SK-N-SH (cell line): ENCODE data around the gene AZU1. TPM values are rescaled to one million over a fixed set of nuclear protein-coding genes. Genes with fewer than 3 reads are reported as not detected.

Experiments used
- CTCF ChIA-PET: fragments of 300-600, 350-600 bp; formaldehyde crosslinking; extraction: SDS; loops from one replicate; lab custom pipeline; 2021; lab: Yijun Ruan, JAX
- POLR2A ChIA-PET: fragments of 350-600 bp; sonication (Branson Sonifier 250); formaldehyde crosslinking; extraction: SDS; loops from one replicate; lab custom pipeline; 2020; ENCODE audit warnings: antibody characterized with exemption, inconsistent platforms; lab: Yijun Ruan, JAX
- DNase-seq: peaks from one replicate; pipeline ENCODE4 v3.0.0; 2012
- H2AFZ ChIP-seq: fragments of 200-600 bp; sonication (generic); 2 replicates; pipeline ENCODE4 v1.8.1; 2016; ENCODE audit warnings: antibody characterized with exemption, mild to moderate bottlenecking, low read depth
- H3F3A ChIP-seq: fragments of 200-600 bp; sonication (generic); replicated peaks from 2 replicates; pipeline ENCODE3; 2016; ENCODE audit warnings: antibody characterized with exemption, mild to moderate bottlenecking; ENCODE audit not compliant: insufficient read depth
- H3K27ac ChIP-seq, 2 experiments: fragments of 200-500 bp in 1 of 2; fragments of 200-600 bp in 1 of 2; sonication (Bioruptor generic) in 1 of 2; sonication (generic), shearing (Covaris generic) in 1 of 2; 2 replicates each; pipeline versions ENCODE4 v1.5.1 to v1.6.1; 2014 to 2016; ENCODE audit warnings: low read depth in 2 of 2, inconsistent platforms in 1 of 2, low read length in 1 of 2, mild to moderate bottlenecking in 1 of 2, mixed read lengths in 1 of 2
- H3K27me3 ChIP-seq: fragments of 200-600 bp; sonication (generic), shearing (Covaris generic); 2 replicates; pipeline ENCODE4 v1.6.1; 2016; ENCODE audit warnings: mixed run types; ENCODE audit not compliant: insufficient read depth
- H3K36me3 ChIP-seq, 2 experiments: fragments of 200-500 bp in 1 of 2; fragments of 200-600 bp in 1 of 2; sonication (Bioruptor generic) in 1 of 2; sonication (generic) in 1 of 2; replicated peaks in 1 of 2; 2 replicates each; pipeline versions ENCODE3 to v1.5.1; 2014 to 2016; ENCODE audit warnings: low read length in 1 of 2, mild to moderate bottlenecking in 1 of 2; ENCODE audit not compliant: insufficient read depth in 2 of 2, control insufficient read depth in 1 of 2
- H3K4me1 ChIP-seq, 2 experiments: fragments of 200-500 bp in 1 of 2; fragments of 200-600 bp in 1 of 2; sonication (Bioruptor generic) in 1 of 2; sonication (generic), shearing (Covaris generic) in 1 of 2; 2 replicates each; pipeline versions ENCODE4 v1.5.1 to v1.6.1; 2014 to 2016; ENCODE audit warnings: low read depth in 1 of 2, low read length in 1 of 2, mixed run types in 1 of 2; ENCODE audit not compliant: insufficient read depth in 2 of 2, control insufficient read depth in 1 of 2
- H3K4me2 ChIP-seq: fragments of 200-600 bp; sonication (generic), shearing (Covaris generic); 2 replicates; pipeline ENCODE4 v1.6.1; 2017; ENCODE audit warnings: mixed run types
- H3K4me3 ChIP-seq, 2 experiments: fragments of 200-500 bp in 1 of 2; fragments of 200-600 bp in 1 of 2; sonication (Bioruptor generic) in 1 of 2; sonication (generic), shearing (Covaris generic) in 1 of 2; 2 replicates each; pipeline versions ENCODE4 v1.5.1 to v1.8.1; 2014 to 2016; ENCODE audit warnings: low read depth in 2 of 2, inconsistent platforms in 1 of 2, low read length in 1 of 2, mild to moderate bottlenecking in 1 of 2, mixed read lengths in 1 of 2, moderate library complexity in 1 of 2
- H3K79me2 ChIP-seq: fragments of 200-600 bp; sonication (generic); 2 replicates; pipeline ENCODE4 v1.8.1; 2017; ENCODE audit warnings: mild to moderate bottlenecking; ENCODE audit not compliant: insufficient read depth
- H3K9ac ChIP-seq: fragments of 200-600 bp; sonication (generic); 2 replicates; pipeline ENCODE4 v1.6.1; 2017; ENCODE audit warnings: mixed run types
- H3K9me2 ChIP-seq: fragments of 200-600 bp; sonication (generic); 2 replicates; pipeline ENCODE4 v1.6.1; 2017; ENCODE audit warnings: mixed run types
- H3K9me3 ChIP-seq: fragments of 200-600 bp; sonication (generic); 2 replicates; pipeline ENCODE4 v1.6.1; 2017; ENCODE audit warnings: mixed run types, mild to moderate bottlenecking, moderate library complexity
- H4K20me1 ChIP-seq: fragments of 200-600 bp; sonication (generic); 2 replicates; pipeline ENCODE4 v1.6.1; 2017; ENCODE audit warnings: mild to moderate bottlenecking, mixed run types; ENCODE audit not compliant: insufficient read depth
- EP300 ChIP-seq, 2 experiments: IDR thresholded peaks; 2 replicates each; pipeline versions ENCODE4 v1.4.0 to v1.6.1; 2012; ENCODE audit warnings: borderline replicate concordance in 1 of 2, low read depth in 1 of 2, low read length in 1 of 2
- EZH2phosphoT487 ChIP-seq: fragments of 200-600 bp; sonication (generic); IDR thresholded peaks from 2 replicates; pipeline ENCODE4 v1.6.1; 2017; ENCODE audit warnings: low read depth, mixed run types, mild to moderate bottlenecking, antibody characterized with exemption, moderate library complexity, borderline replicate concordance
- FOSL2 ChIP-seq: IDR thresholded peaks from 2 replicates; pipeline ENCODE4 v1.4.0; 2012; ENCODE audit warnings: low read depth, mild to moderate bottlenecking, moderate library complexity, borderline replicate concordance
- GABPA ChIP-seq: IDR thresholded peaks from 2 replicates; pipeline ENCODE4 v1.4.0; 2012; ENCODE audit warnings: low read depth, mild to moderate bottlenecking
- GATA2 ChIP-seq: sonication (generic); formaldehyde crosslinking; IDR thresholded peaks from 2 replicates; pipeline ENCODE4 v1.5.0; 2020; ENCODE audit warnings: mild to moderate bottlenecking, missing genetic modification reagents
- IRF3 ChIP-seq: fragments of 150-350 bp; IDR thresholded peaks from 2 replicates; pipeline ENCODE4 v1.6.1; 2016; ENCODE audit warnings: mild to moderate bottlenecking, low read depth, low read length
- MXI1 ChIP-seq: IDR thresholded peaks from 2 replicates; pipeline ENCODE4 v1.6.1; 2012; ENCODE audit warnings: mild to moderate bottlenecking, low read depth, low read length, improper control_type of control experiment
- POLR2AphosphoS5 ChIP-seq: IDR thresholded peaks from 2 replicates; pipeline ENCODE4 v1.6.1; 2012; ENCODE audit warnings: low read depth, low read length
- REST ChIP-seq: IDR thresholded peaks from 2 replicates; pipeline ENCODE4 v1.6.1; 2012; ENCODE audit warnings: mild to moderate bottlenecking, low read depth, low read length, moderate library complexity
- RFX5 ChIP-seq: IDR thresholded peaks from 2 replicates; pipeline ENCODE4 v1.6.1; 2012; ENCODE audit warnings: mild to moderate bottlenecking, improper control_type of control experiment, low read length
- RXRA ChIP-seq: IDR thresholded peaks from 2 replicates; pipeline ENCODE4 v1.4.0; 2012; ENCODE audit warnings: low read depth, mild to moderate bottlenecking, borderline replicate concordance
- SMC3 ChIP-seq: IDR thresholded peaks from 2 replicates; pipeline ENCODE4 v1.6.1; 2012; ENCODE audit warnings: low read depth, low read length, improper control_type of control experiment
- YY1 ChIP-seq: IDR thresholded peaks from 2 replicates; pipeline ENCODE4 v1.4.0; 2012; ENCODE audit warnings: low read depth, mild to moderate bottlenecking
- WGBS: methylation state at CpG from one replicate; pipeline ENCODE4 v1.1.6; 2017; ENCODE audit warnings: low lambda C conversion rate; 5-methylcytosine and 5-hydroxymethylcytosine counted together
- polyA plus RNA-seq, 3 experiments: library from polyadenylated mRNA; depleted of rRNA; stranded (reverse); fragments of >200 nt; gene quantifications; 2 replicates each; pipeline ENCODE4 v1.2.3, GENCODE V29; 2012
- TF ChIP-seq, protein P1 (sequence below): IDR thresholded peaks from 2 replicates; pipeline ENCODE4 v1.4.0; 2012; ENCODE audit warnings: low read depth, borderline replicate concordance

AZU1 gene
- polyA plus RNA-seq, 1 of the 3 experiments (the other 2 are of a cell fraction) = 0.15 TPM

GRCh38 chr19:781800-782184, 45.8 kb upstream of the AZU1 start:
- H3K79me2 ChIP-seq = no peaks in the 10 kb centered on the region
- peaks cover 0 to 6% of the 10 kb centered on the region in 2 experiments; a peak in 1 of 4 replicates for H3K4me1 ChIP-seq
- H3K9me3 ChIP-seq = no peaks in the 10 kb centered on the region
- H3K27me3 ChIP-seq = no peaks in the 10 kb centered on the region
- POLR2A ChIA-PET = interaction anchor here (0.6 kb wide), 1 partner anchor 10 kb away, joined by 3 read pairs; no protein-coding TSS in a partner anchor
- no peak overlapping the region for H3K4me2 ChIP-seq
- DNase-seq = no peak
- no peak overlapping the region for H2AFZ ChIP-seq
- no peaks in the 10 kb centered on the region for H3F3A ChIP-seq
- CTCF ChIA-PET = interaction anchor here (0.6 to 1.0 kb wide), 2 partner anchors 48 to 136 kb away, joined by 3 to 4 read pairs; no protein-coding TSS in a partner anchor
- H3K36me3 ChIP-seq = no peaks in the 10 kb centered on the region
- H3K27ac ChIP-seq = no peak overlapping the region
- no peak for TF ChIP-seq EP300 (IDR thresholded peaks at IDR 0.05; ENCODE audit: borderline replicate concordance in 1 of 2, low read depth in 1 of 2, low read length in 1 of 2)
- TF ChIP-seq IRF3 = no peak
- TF ChIP-seq YY1 = no peak
- no peak for TF ChIP-seq RXRA
- TF ChIP-seq POLR2AphosphoS5 = no peak
- no peak for TF ChIP-seq GATA2 (CRISPR knock-in tag)
- TF ChIP-seq FOSL2 = no peak
- no peak for TF ChIP-seq SMC3
- TF ChIP-seq, protein P1, sequence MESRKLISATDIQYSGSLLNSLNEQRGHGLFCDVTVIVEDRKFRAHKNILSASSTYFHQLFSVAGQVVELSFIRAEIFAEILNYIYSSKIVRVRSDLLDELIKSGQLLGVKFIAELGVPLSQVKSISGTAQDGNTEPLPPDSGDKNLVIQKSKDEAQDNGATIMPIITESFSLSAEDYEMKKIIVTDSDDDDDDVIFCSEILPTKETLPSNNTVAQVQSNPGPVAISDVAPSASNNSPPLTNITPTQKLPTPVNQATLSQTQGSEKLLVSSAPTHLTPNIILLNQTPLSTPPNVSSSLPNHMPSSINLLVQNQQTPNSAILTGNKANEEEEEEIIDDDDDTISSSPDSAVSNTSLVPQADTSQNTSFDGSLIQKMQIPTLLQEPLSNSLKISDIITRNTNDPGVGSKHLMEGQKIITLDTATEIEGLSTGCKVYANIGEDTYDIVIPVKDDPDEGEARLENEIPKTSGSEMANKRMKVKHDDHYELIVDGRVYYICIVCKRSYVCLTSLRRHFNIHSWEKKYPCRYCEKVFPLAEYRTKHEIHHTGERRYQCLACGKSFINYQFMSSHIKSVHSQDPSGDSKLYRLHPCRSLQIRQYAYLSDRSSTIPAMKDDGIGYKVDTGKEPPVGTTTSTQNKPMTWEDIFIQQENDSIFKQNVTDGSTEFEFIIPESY = no peak
- TF ChIP-seq RFX5 = no peak
- no peak for TF ChIP-seq MXI1
- no peak for TF ChIP-seq EZH2phosphoT487
- TF ChIP-seq GABPA = no peak
- TF ChIP-seq REST = no peak
- TF ChIP-seq, all 33 proteins: peak for 0
- H4K20me1 ChIP-seq = no peaks in the 10 kb centered on the region
- no peaks in the 10 kb centered on the region for H3K9me2 ChIP-seq
- no peak overlapping the region for H3K9ac ChIP-seq
- H3K4me3 ChIP-seq = no peak overlapping the region
- 92% methylated on average over 15 of the region's 19 CpGs for WGBS
